ENCODE data around the gene PTPN4.

GRCh38 chr2:119897736-119898395 lies 138.1 kb downstream of the PTPN4 start:
- no peak for TF ChIP-seq EZH2 (IDR thresholded peaks at IDR 0.05; ENCODE audit: borderline replicate concordance, low read depth, low read length, poor library complexity, severe bottlenecking)
- no peak for TF ChIP-seq CTCF (conservative IDR thresholded peaks at IDR 0.05; ENCODE audit: low read depth, low read length)

All from A673 (cell line).